Mesendoderm (in vitro differentiated cells): ENCODE measurements around the gene SLC50A1.

Experiments
- DNase-seq: peaks from one replicate; pipeline ENCODE4 v3.0.0; 2013
- H2AK5ac ChIP-seq: 2 replicates; pipeline ENCODE4 v1.6.1; 2013; ENCODE audit warnings: low read length, inconsistent platforms
- H2BK120ac ChIP-seq: 2 replicates; pipeline ENCODE4 v1.6.1; 2013; ENCODE audit warnings: low read depth, mild to moderate bottlenecking, low read length, moderate library complexity, mixed read lengths
- H2BK15ac ChIP-seq: replicated peaks from 2 replicates; pipeline ENCODE4 v1.6.1; 2013; ENCODE audit warnings: low read depth, mild to moderate bottlenecking, moderate library complexity
- H2BK5ac ChIP-seq: 2 replicates; pipeline ENCODE4 v1.6.1; 2013; ENCODE audit warnings: low read length, inconsistent platforms
- H3K18ac ChIP-seq: 2 replicates; pipeline ENCODE4 v1.6.1; 2013; ENCODE audit warnings: mild to moderate bottlenecking, low read length, mixed read lengths
- H3K23ac ChIP-seq: one replicate; pipeline ENCODE4 v1.6.1; 2013; ENCODE audit warnings: low read length
- H3K27ac ChIP-seq: 2 replicates; pipeline ENCODE4 v1.5.1; 2013; ENCODE audit warnings: low read depth, mild to moderate bottlenecking, inconsistent platforms, low read length, moderate library complexity
- H3K27me3 ChIP-seq: 2 replicates; pipeline ENCODE4 v1.6.1; 2013; ENCODE audit warnings: low read length, control low read depth, mild to moderate bottlenecking, inconsistent platforms; ENCODE audit not compliant: insufficient read depth, poor library complexity
- H3K36me3 ChIP-seq: 2 replicates; pipeline ENCODE4 v1.6.1; 2013; ENCODE audit warnings: low read length, inconsistent platforms; ENCODE audit not compliant: control insufficient read depth, insufficient read depth
- H3K4ac ChIP-seq: one replicate; pipeline ENCODE4 v1.6.1; 2013; ENCODE audit warnings: low read depth, mild to moderate bottlenecking, low read length, moderate library complexity
- H3K4me1 ChIP-seq: 2 replicates; pipeline ENCODE4 v1.6.1; 2013; ENCODE audit warnings: low read depth, low read length, inconsistent platforms; ENCODE audit not compliant: control insufficient read depth
- H3K4me2 ChIP-seq: 2 replicates; pipeline ENCODE4 v1.6.1; 2013; ENCODE audit warnings: low read length
- H3K4me3 ChIP-seq: 2 replicates; pipeline ENCODE4 v1.5.1; 2013; ENCODE audit warnings: mild to moderate bottlenecking, low read length
- H3K56ac ChIP-seq: one replicate; pipeline ENCODE4 v1.6.1; 2013; ENCODE audit warnings: low read length
- H3K79me1 ChIP-seq: 2 replicates; pipeline ENCODE4 v1.6.1; 2013; ENCODE audit warnings: low read length, inconsistent platforms
- H3K79me2 ChIP-seq: 2 replicates; pipeline ENCODE4 v1.6.1; 2013; ENCODE audit warnings: mild to moderate bottlenecking, low read length; ENCODE audit not compliant: control insufficient read depth, insufficient read depth
- H3K9ac ChIP-seq: 2 replicates; pipeline ENCODE4 v1.6.1; 2013; ENCODE audit warnings: low read length, inconsistent platforms
- H4K5ac ChIP-seq: one replicate; pipeline ENCODE4 v1.6.1; 2013; ENCODE audit warnings: low read length
- H4K8ac ChIP-seq: one replicate; pipeline ENCODE4 v1.6.1; 2013; ENCODE audit warnings: low read depth, mild to moderate bottlenecking, control low read depth, low read length, moderate library complexity
- WGBS: extraction: QIAGEN DNeasy Blood & Tissue Kit; methylation state at CpG from one replicate; pipeline ENCODE4 v1.1.7; 2013; ENCODE audit warnings: low lambda C conversion rate, missing lambda C conversion rate; ENCODE audit not compliant: insufficient coverage; ENCODE audit errors: extremely low coverage; 5-methylcytosine and 5-hydroxymethylcytosine counted together

The SLC50A1 gene

GRCh38 chr1:155170806-155171205 is 35.2 kb downstream of the SLC50A1 start:
- H3K18ac ChIP-seq = no peak overlapping the region

GRCh38 chr1:155171836-155172731 is 36.4 kb downstream of the SLC50A1 start:
- Histone ChIP-seq H2BK15ac (no peak overlapping the region), H3K36me3 (peaks cover 1% of the 10 kb centered on the region), H4K8ac (no peak overlapping the region), H2AK5ac (no peak overlapping the region), H3K79me1 (no peaks in the 10 kb centered on the region), H3K4me2 (peak overlapping the region; percentile 68), H3K56ac (peak overlapping the region; percentile 91), H3K4ac (no peak overlapping the region), H3K27ac (peak overlapping the region; percentile 65), H3K27me3 (no peaks in the 10 kb centered on the region), H3K79me2 (peaks cover 2% of the 10 kb centered on the region), H3K23ac (no peak overlapping the region), H3K4me1 (peaks cover 2% of the 10 kb centered on the region), H3K18ac (no peak overlapping the region), H4K5ac (no peak overlapping the region), H2BK5ac (no peak overlapping the region), H3K4me3 (peak overlapping the region; percentile 92), H2BK120ac (no peak overlapping the region), H3K9ac (peak overlapping the region; percentile 98)
- no peak for DNase-seq
- no CpG with 5 or more reads among the region's 8 CpGs for WGBS

More at GRCh38 chr1:155170806-155171205, 35.2 kb downstream of the SLC50A1 start:
- peaks cover 4% of the 10 kb centered on the region for H3K4me1 ChIP-seq
- H3K36me3 ChIP-seq = peaks cover 1% of the 10 kb centered on the region
- H3K27me3 ChIP-seq = no peaks in the 10 kb centered on the region
- no CpG with 5 or more reads among the region's 7 CpGs for WGBS
- no peak overlapping the region for H3K23ac ChIP-seq
- H2BK5ac ChIP-seq = no peak overlapping the region
- H3K4me2 ChIP-seq = no peak overlapping the region
- no peak overlapping the region for H3K9ac ChIP-seq
- H3K4me3 ChIP-seq = no peak overlapping the region
- no peak overlapping the region for H3K27ac ChIP-seq
- no peak overlapping the region for H2BK15ac ChIP-seq
- H2AK5ac ChIP-seq = no peak overlapping the region
- H2BK120ac ChIP-seq = no peak overlapping the region
- no peak for DNase-seq
- no peaks in the 10 kb centered on the region for H3K79me1 ChIP-seq
- H3K79me2 ChIP-seq = peaks cover 2% of the 10 kb centered on the region
- no peak overlapping the region for H3K4ac ChIP-seq
- H4K8ac ChIP-seq = no peak overlapping the region
- H3K56ac ChIP-seq = no peak overlapping the region
- H4K5ac ChIP-seq = no peak overlapping the region

- H3K4me1 ChIP-seq = peaks cover 2% of the 10 kb centered on the region
- H3K23ac ChIP-seq = peak within 1 kb of the TSS; percentile 87
- no peaks in the 10 kb centered on the region for H3K27me3 ChIP-seq
- peak within 1 kb of the TSS; percentile 11 for H2AK5ac ChIP-seq
- H2BK15ac ChIP-seq = no peak within 1 kb of the TSS
- peaks cover 5% of the 10 kb centered on the region for H3K36me3 ChIP-seq
- no peak within 1 kb of the TSS for H2BK120ac ChIP-seq
- H3K56ac ChIP-seq = peak within 1 kb of the TSS; percentile 92
- peak within 1 kb of the TSS; percentile 98 for H3K9ac ChIP-seq
- peaks cover 2% of the 10 kb centered on the region for H3K79me2 ChIP-seq
- peak within 1 kb of the TSS; percentile 65 for H3K27ac ChIP-seq
- H3K79me1 ChIP-seq = no peaks in the 10 kb centered on the region
- peak within 1 kb of the TSS; percentile 74 for H2BK5ac ChIP-seq
- H3K18ac ChIP-seq = peak within 1 kb of the TSS; percentile 8
- peak within 1 kb of the TSS; percentile 92 for H3K4me3 ChIP-seq
- peak within 1 kb of the TSS; percentile 57 for H3K4ac ChIP-seq
- no peak within 1 kb of the TSS for H4K5ac ChIP-seq
- H4K8ac ChIP-seq = no peak within 1 kb of the TSS
- DNase-seq = peak; percentile 98
- peak within 1 kb of the TSS; percentile 97 for H3K4me2 ChIP-seq
- no CpG with 5 or more reads among the region's 57 CpGs for WGBS
Observed at GRCh38 chr1:155172732-155173477, 37.3 kb downstream of the SLC50A1 start, which contains the start of gene KRTCAP2. Gene KRTCAP2 (minus strand): TSS chr1:155173304. CDS start chr1:155173224, 80 bp downstream.

- WGBS = no CpG with 5 or more reads among the region's 38 CpGs
- H3K56ac ChIP-seq = peak within 1 kb of the TSS; percentile 92
- peak within 1 kb of the TSS; percentile 74 for H2BK5ac ChIP-seq
- peaks cover 5% of the 10 kb centered on the region for H3K36me3 ChIP-seq
- peak within 1 kb of the TSS; percentile 65 for H3K27ac ChIP-seq
- peak within 1 kb of the TSS; percentile 92 for H3K4me3 ChIP-seq
- peaks cover 2% of the 10 kb centered on the region for H3K79me2 ChIP-seq
- H3K9ac ChIP-seq = peak within 1 kb of the TSS; percentile 98
- no peaks in the 10 kb centered on the region for H3K27me3 ChIP-seq
- H2BK120ac ChIP-seq = no peak within 1 kb of the TSS
- H3K79me1 ChIP-seq = no peaks in the 10 kb centered on the region
- DNase-seq = peak; percentile 69
- no peak within 1 kb of the TSS for H4K5ac ChIP-seq
- H3K18ac ChIP-seq = peak within 1 kb of the TSS; percentile 8
- peak within 1 kb of the TSS; percentile 11 for H2AK5ac ChIP-seq
- H3K4me1 ChIP-seq = peaks cover 2% of the 10 kb centered on the region
- H3K4ac ChIP-seq = peak within 1 kb of the TSS; percentile 57
- H3K4me2 ChIP-seq = peak within 1 kb of the TSS; percentile 97
- no peak within 1 kb of the TSS for H2BK15ac ChIP-seq
- H3K23ac ChIP-seq = peak within 1 kb of the TSS; percentile 87
- no peak within 1 kb of the TSS for H4K8ac ChIP-seq
Observed at GRCh38 chr1:155173478-155174323, 38.0 kb downstream of the SLC50A1 start, which contains the start of gene TRIM46. Gene TRIM46 (plus strand): TSS chr1:155173849. CDS start chr1:155173967, 118 bp downstream.
